ENCODE data around the gene S100A16. TPM values are rescaled to one million over a fixed set of nuclear protein-coding genes. Genes with fewer than 3 reads are reported as not detected.

S100A16 gene
- total and polyA plus RNA-seq, 9 of the 15 experiments (the other 6 are each of a cell fraction or from before 2014, with no cell fraction given) = 1.6 to 6.9 (median 4.3) TPM

DNA sequence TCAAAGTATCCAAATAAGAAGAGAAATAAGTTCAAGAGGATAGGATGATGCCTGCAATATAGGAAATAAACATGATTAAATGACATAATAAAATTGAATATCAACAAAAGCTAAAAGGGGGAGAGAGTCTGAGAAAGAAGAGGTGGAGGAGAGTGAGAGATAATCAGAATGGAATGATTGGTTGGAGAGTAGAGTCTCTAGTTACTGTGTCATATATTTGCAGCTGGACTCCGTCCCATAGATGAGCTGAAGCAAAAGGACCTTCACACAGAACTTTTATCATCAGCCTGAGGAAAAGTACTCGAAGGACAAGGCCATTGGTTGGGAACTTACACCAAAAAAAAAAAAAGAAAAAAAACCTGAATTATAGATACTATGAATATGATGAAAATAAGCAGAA is 24.5 kb downstream of the S100A16 start:
- H3K36me3 ChIP-seq (ENCODE audit: control insufficient read depth, insufficient read depth, low read length) = no peaks in the 10 kb centered on the region
- BruUV-seq (replicated peaks) = no TSS peak
- TF ChIP-seq PTRF (tag; IDR thresholded peaks at IDR 0.05) = no peak
- TF ChIP-seq ZBED1 (IDR thresholded peaks at IDR 0.05) = no peak
- TF ChIP-seq, protein P1, sequence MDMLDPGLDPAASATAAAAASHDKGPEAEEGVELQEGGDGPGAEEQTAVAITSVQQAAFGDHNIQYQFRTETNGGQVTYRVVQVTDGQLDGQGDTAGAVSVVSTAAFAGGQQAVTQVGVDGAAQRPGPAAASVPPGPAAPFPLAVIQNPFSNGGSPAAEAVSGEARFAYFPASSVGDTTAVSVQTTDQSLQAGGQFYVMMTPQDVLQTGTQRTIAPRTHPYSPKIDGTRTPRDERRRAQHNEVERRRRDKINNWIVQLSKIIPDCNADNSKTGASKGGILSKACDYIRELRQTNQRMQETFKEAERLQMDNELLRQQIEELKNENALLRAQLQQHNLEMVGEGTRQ (CRISPR knock-in tag; IDR thresholded peaks at IDR 0.05) = no peak
- TF ChIP-seq KLF10 (CRISPR knock-in tag; IDR thresholded peaks at IDR 0.05) = no peak
- TF ChIP-seq, protein P2, sequence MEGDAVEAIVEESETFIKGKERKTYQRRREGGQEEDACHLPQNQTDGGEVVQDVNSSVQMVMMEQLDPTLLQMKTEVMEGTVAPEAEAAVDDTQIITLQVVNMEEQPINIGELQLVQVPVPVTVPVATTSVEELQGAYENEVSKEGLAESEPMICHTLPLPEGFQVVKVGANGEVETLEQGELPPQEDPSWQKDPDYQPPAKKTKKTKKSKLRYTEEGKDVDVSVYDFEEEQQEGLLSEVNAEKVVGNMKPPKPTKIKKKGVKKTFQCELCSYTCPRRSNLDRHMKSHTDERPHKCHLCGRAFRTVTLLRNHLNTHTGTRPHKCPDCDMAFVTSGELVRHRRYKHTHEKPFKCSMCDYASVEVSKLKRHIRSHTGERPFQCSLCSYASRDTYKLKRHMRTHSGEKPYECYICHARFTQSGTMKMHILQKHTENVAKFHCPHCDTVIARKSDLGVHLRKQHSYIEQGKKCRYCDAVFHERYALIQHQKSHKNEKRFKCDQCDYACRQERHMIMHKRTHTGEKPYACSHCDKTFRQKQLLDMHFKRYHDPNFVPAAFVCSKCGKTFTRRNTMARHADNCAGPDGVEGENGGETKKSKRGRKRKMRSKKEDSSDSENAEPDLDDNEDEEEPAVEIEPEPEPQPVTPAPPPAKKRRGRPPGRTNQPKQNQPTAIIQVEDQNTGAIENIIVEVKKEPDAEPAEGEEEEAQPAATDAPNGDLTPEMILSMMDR (IDR thresholded peaks at IDR 0.05 in 2 of 3, conservative IDR thresholded peaks at IDR 0.05 in 1 of 3; ENCODE audit: insufficient read depth in 2 of 3, low read depth in 1 of 3, low read length in 3 of 3) = no peak
- no peak for TF ChIP-seq SAFB (IDR thresholded peaks at IDR 0.05; ENCODE audit: borderline replicate concordance, low read depth, low read length)
- TF ChIP-seq BRD9 (IDR thresholded peaks at IDR 0.05; ENCODE audit: low read depth, partially characterized antibody) = no peak
- TF ChIP-seq, protein P3, sequence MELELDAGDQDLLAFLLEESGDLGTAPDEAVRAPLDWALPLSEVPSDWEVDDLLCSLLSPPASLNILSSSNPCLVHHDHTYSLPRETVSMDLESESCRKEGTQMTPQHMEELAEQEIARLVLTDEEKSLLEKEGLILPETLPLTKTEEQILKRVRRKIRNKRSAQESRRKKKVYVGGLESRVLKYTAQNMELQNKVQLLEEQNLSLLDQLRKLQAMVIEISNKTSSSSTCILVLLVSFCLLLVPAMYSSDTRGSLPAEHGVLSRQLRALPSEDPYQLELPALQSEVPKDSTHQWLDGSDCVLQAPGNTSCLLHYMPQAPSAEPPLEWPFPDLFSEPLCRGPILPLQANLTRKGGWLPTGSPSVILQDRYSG (tag; conservative IDR thresholded peaks at IDR 0.05; ENCODE audit: low read depth) = no peak
- no peak for TF ChIP-seq CREM (IDR thresholded peaks at IDR 0.05; ENCODE audit: low read depth)
- TF ChIP-seq RBM15 (IDR thresholded peaks at IDR 0.05; ENCODE audit: insufficient read depth, low read length) = no peak
- no peak for TF ChIP-seq NELFE (IDR thresholded peaks at IDR 0.05; ENCODE audit: insufficient read depth, insufficient read length)
- TF ChIP-seq SIN3A (IDR thresholded peaks at IDR 0.05; ENCODE audit: borderline replicate concordance in 2 of 2, control insufficient read depth in 1 of 2, low read depth in 2 of 2, low read length in 2 of 2) = no peak
- TF ChIP-seq FOXM1 (IDR thresholded peaks at IDR 0.05; ENCODE audit: low read depth) = no peak
- TF ChIP-seq FOXM1 (CRISPR knock-in tag; IDR thresholded peaks at IDR 0.05; ENCODE audit: low read depth) = no peak
- TF ChIP-seq SRF (CRISPR knock-in tag; IDR thresholded peaks at IDR 0.05) = no peak
- no peak for TF ChIP-seq TAF15 (IDR thresholded peaks at IDR 0.05; ENCODE audit: low read depth, low read length)
- TF ChIP-seq CBX8 (IDR thresholded peaks at IDR 0.05; ENCODE audit: borderline replicate concordance, extremely low read depth, low read depth, low read length, poor library complexity, severe bottlenecking) = no peak
- TF ChIP-seq MTF1 (CRISPR knock-in tag; IDR thresholded peaks at IDR 0.05; ENCODE audit: borderline replicate concordance) = no peak
- TF ChIP-seq BRCA1 (IDR thresholded peaks at IDR 0.05) = no peak
- TF ChIP-seq BRCA1 (CRISPR knock-in tag; IDR thresholded peaks at IDR 0.05) = no peak
- no peak overlapping the region for H3K4me2 ChIP-seq (ENCODE audit: insufficient read depth, low read length)
- H3K27me3 ChIP-seq (ENCODE audit: control insufficient read depth in 2 of 2, insufficient read depth in 2 of 2, low read length in 2 of 2) = no peaks in the 10 kb centered on the region
- in situ Hi-C loops (cut with MboI) (no loop called here), intact Hi-C loops (cut with micrococcal nuclease) (no loop called here)
- H3K27ac ChIP-seq (ENCODE audit: extremely low read depth, low read depth, low read length) = no peak overlapping the region
- 32% methylated on average over 2 of the region's 2 CpGs for WGBS (ENCODE audit: insufficient coverage, low coverage, missing lambda C conversion rate)
- H3K9me3 ChIP-seq (replicated peaks; ENCODE audit: control insufficient read depth, insufficient read depth, low read depth, low read length) = no peaks in the 10 kb centered on the region
- no peaks in the 10 kb centered on the region for H3K79me2 ChIP-seq (ENCODE audit: control insufficient read depth, insufficient read depth, low read length)
- H3K9ac ChIP-seq (ENCODE audit: insufficient read depth in 1 of 2, low read depth in 2 of 2, low read length in 2 of 2) = no peak overlapping the region
- no peaks in the 10 kb centered on the region for H4K20me1 ChIP-seq (replicated peaks; ENCODE audit: control insufficient read depth, insufficient read depth, low read length)
- H3K4me1 ChIP-seq (replicated peaks in 1 of 2; ENCODE audit: control insufficient read depth in 2 of 2, insufficient read depth in 2 of 2, low read length in 2 of 2) = peaks cover 0 to 6% of the 10 kb centered on the region in 2 experiments; a peak in 1 of 5 replicates
- no peak overlapping the region for H3K4me3 ChIP-seq
- no peaks in the 10 kb centered on the region for H3K9me1 ChIP-seq (ENCODE audit: control insufficient read depth, insufficient read depth, low read length)
- DNase-seq (ENCODE audit: extremely low read depth in 1 of 4, low spot score in 3 of 4) (no peak), FAIRE-seq (no peak), ATAC-seq (no peak)
- POLR2A ChIA-PET = no interaction called here
- no peak overlapping the region for H2AFZ ChIP-seq (ENCODE audit: low read depth, low read length)
- CTCF ChIA-PET (ENCODE audit: low intra/inter-chr PET ratio) = no interaction called here

Measured in K562 (cell line).